ENCODE data around the gene CACNA2D1.

Gene CACNA2D1

DNA sequence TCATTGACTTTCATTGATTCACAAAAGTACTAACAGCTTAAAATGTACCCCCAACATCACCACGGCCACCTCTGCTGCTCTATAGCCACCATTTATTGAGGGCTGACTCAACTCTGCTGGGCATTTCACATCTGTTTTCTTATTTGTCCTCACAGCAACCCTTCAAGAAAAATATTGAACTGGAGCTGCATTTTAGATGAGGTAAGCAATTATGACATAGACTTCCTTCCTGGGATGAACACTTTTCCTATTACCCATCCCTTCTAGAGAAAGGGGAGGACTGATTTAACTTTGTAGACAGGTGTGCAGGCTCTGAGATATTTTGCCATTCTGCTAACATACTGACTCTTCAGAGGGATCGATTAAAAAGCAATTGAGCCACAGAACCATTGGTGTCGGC, 217.4 kb downstream of the CACNA2D1 start:
- TF ChIP-seq, protein P1, sequence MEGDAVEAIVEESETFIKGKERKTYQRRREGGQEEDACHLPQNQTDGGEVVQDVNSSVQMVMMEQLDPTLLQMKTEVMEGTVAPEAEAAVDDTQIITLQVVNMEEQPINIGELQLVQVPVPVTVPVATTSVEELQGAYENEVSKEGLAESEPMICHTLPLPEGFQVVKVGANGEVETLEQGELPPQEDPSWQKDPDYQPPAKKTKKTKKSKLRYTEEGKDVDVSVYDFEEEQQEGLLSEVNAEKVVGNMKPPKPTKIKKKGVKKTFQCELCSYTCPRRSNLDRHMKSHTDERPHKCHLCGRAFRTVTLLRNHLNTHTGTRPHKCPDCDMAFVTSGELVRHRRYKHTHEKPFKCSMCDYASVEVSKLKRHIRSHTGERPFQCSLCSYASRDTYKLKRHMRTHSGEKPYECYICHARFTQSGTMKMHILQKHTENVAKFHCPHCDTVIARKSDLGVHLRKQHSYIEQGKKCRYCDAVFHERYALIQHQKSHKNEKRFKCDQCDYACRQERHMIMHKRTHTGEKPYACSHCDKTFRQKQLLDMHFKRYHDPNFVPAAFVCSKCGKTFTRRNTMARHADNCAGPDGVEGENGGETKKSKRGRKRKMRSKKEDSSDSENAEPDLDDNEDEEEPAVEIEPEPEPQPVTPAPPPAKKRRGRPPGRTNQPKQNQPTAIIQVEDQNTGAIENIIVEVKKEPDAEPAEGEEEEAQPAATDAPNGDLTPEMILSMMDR (IDR thresholded peaks at IDR 0.05; ENCODE audit: low read depth, low read length): no peak
- DNase-seq (ENCODE audit: low read depth in 2 of 2): no peak
- no peak overlapping the region for H3K4me3 ChIP-seq (replicated peaks in 1 of 2; ENCODE audit: low read depth in 2 of 2, low read length in 2 of 2)

DNA sequence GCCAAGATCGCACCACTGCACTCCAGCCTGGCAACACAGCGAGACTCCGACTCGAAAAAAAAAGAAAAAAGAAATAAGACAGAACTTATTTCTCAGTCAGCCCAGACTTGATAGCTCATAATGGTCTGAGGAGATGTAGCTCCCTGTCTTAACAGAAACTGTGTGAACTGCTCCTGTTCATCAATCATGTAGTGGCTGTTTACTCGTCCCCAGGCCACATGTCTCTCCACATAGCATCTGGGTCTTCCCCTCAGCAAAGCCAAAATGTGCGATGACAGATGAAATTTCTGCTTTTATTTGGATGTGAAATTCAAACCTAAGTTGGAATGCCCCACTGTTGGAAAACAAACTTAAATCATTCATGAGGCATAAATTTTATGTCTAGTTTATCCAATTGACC, 219.0 kb downstream of the CACNA2D1 start:
- no peak overlapping the region for H3K4me3 ChIP-seq (replicated peaks in 1 of 2; ENCODE audit: low read depth in 2 of 2, low read length in 2 of 2)
- TF ChIP-seq, protein P1 (IDR thresholded peaks at IDR 0.05; ENCODE audit: low read depth, low read length): no peak
- no peak for DNase-seq (ENCODE audit: low read depth in 2 of 2)

DNA sequence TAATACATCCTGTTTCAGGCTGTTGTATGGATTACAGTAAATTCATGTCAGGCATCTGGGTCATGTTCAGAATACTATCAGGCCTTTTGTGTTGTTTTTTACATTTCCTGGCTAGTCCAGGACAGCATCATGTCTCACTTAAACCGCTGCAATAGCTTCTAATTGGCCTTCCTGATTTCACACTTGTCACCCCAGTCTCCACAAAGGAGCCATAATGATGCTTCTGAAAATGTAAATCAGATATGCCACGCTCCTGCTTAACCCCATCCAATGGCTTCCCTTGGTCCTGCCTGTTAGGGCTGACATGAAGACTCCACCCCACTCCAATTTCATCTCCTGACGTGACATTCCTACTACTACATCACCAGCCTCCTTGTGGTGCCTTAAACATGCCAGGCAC, 220.0 kb downstream of the CACNA2D1 start:
- TF ChIP-seq, protein P1 (IDR thresholded peaks at IDR 0.05; ENCODE audit: low read depth, low read length): no peak
- no peak for DNase-seq (ENCODE audit: low read depth in 2 of 2)
- H3K4me3 ChIP-seq (replicated peaks in 1 of 2; ENCODE audit: low read depth in 2 of 2, low read length in 2 of 2): no peak overlapping the region

DNA sequence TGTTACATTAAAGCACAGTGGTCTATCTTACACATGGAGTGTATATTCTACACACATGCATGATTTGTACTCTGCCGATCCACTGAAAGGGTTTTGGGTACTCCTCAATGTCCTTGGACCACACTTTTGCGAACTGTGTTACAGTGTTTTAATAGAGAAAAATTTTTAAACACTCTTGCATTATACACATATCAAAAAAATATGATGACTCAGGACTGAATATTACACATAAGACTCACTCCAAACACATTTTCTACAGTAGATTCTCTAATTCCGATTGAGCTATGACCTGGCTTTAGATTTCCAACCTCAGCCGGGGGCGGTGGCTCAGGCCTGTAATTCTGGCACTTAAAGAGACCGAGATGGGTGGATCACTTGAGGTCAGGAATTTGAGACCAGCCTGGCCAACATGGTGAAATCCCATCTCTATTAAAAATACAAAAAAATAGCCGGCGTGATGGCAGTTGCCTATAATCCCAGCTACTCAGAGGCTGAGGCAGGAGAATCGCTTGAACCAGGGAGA, 222.4 kb downstream of the CACNA2D1 start:
- no peak overlapping the region for H3K4me3 ChIP-seq (replicated peaks in 1 of 2; ENCODE audit: low read depth in 2 of 2, low read length in 2 of 2)
- DNase-seq (ENCODE audit: low read depth in 2 of 2): peak in 1 of 2 donors; percentile 33
- TF ChIP-seq, protein P1 (IDR thresholded peaks at IDR 0.05; ENCODE audit: low read depth, low read length): no peak

DNA sequence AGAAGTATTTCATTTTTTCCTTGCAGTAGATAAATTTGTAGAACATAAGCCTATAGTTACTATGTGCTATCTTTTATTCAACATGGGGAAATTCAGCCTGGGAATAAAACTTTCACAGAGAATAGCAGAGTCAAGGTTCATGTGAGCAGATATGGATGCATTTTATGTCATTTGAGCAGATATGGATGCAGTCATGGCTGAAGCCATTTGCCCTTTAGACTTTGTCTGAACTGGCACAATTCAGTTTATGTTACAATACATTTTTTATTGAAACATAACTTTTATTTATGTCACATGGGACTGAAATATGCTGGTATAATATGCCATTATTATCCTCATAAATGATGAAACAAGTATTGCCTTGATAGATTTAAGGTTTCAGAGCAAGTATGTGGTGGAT, 231.1 kb downstream of the CACNA2D1 start:
- no peak overlapping the region for H3K4me3 ChIP-seq (replicated peaks in 1 of 2; ENCODE audit: low read depth in 2 of 2, low read length in 2 of 2)
- TF ChIP-seq, protein P1 (IDR thresholded peaks at IDR 0.05; ENCODE audit: low read depth, low read length): no peak
- no peak for DNase-seq (ENCODE audit: low read depth in 2 of 2)

DNA sequence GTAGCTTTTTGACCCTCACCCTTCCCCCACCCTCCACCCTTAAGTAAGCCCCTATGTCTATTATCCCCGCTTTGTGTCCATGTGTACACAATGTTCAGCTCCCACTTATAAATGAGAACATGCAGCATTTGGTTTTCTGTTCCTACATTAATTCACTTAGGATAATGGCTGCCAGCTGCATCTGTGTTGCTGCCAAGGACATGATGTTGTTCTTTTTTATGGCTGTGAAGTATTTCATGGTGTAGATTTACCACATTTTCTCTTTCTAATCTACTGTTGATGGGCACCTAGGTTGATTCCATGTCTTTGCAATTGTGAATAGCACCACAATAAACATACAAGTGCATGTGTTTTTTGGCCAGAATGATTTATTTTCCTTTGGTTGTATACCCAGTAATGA, 232.2 kb downstream of the CACNA2D1 start:
- no peak overlapping the region for H3K4me3 ChIP-seq (replicated peaks in 1 of 2; ENCODE audit: low read depth in 2 of 2, low read length in 2 of 2)
- TF ChIP-seq, protein P1 (IDR thresholded peaks at IDR 0.05; ENCODE audit: low read depth, low read length): no peak
- DNase-seq (ENCODE audit: low read depth in 2 of 2): no peak
